ENCODE measurements around the gene CRACDL. TPM values are rescaled to one million over a fixed set of nuclear protein-coding genes. Genes with fewer than 3 reads are reported as not detected.

Gene CRACDL
- total RNA-seq, 1 experiment from 2014 or later, result 1.1 TPM

DNA sequence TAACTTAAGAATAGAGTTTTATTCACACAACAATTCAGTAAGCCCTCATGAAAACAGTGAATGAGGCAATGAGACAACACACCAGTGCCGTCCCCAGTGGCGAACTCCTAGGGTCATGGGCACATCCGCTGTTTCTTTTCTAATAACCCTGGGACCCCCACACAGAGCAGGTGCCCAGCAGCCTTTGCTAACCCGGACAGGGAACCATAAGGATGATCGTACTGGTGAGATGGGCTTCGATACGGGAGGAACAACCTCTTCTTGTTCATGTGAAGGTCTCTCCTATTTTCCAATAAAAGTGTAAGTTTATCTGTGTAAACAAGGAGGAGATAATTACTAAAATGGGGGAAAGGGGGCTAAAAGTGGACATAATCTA lies 107.7 kb downstream of the CRACDL start:
- no peak overlapping the region for H3K4me3 Mint-ChIP-seq (ENCODE audit: unreplicated experiment)
- H3K9me3 ChIP-seq, result no peaks in the 10 kb centered on the region

DNA sequence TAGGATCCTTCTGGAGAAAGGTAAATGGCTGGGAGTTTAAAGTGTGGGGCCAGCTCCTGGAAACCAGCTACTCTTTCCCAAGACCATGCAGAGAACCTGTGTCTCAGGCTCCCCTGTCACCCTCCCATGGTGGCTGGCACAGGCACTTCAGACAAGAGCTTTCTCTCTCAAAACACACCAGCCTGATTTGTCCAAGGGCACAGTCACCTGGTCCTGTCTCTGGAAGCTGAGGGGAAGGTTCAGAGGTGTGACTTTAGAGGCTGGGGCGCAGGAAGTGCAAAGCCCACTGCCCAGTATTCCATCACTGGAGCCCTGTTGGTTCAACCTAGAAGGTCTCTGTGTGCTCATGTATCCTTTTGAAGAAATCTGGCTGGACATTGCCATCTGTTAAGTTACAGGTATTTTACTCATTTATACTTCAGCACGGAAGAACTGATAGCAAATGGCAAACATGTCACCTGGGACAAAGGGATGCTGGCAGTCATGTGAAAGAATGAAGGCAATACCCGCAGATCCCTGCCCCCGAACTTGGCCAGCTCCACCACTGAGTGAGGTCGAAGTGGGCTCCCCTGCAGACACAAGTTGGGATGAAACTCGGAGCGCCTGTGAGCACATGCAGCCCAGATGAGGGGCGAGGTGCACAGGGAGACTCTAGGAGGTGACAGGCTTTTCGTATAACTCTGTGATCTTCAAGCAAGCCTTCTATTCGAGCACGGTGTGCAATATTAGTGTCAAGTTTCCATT lies 108.2 kb downstream of the CRACDL start:
- H3K36me3 ChIP-seq (ENCODE audit: control insufficient read depth, insufficient read depth, low read length), result no peaks in the 10 kb centered on the region
- H3K4me3 ChIP-seq (ENCODE audit: low read depth, low read length), result no peak overlapping the region
- ChIA-PET CTCF (no interaction called here), POLR2A (no interaction called here)
- peaks cover 3% of the 10 kb centered on the region; the same call in 1 of the 2 replicates for H3K4me1 ChIP-seq
- DNase-seq, result no peak
- H3K27ac Mint-ChIP-seq (ENCODE audit: unreplicated experiment), result no peak overlapping the region
- BruUV-seq (replicated peaks), result no TSS peak
- H3K4me1 Mint-ChIP-seq (ENCODE audit: low read depth, unreplicated experiment), result peaks cover 2% of the 10 kb centered on the region
- intact Hi-C loops (cut with micrococcal nuclease; ENCODE audit: unreplicated experiment), result no loop called here
- H3K27me3 ChIP-seq (replicated peaks; ENCODE audit: control insufficient read depth, insufficient read depth, low read length), result no peaks in the 10 kb centered on the region
- no peak overlapping the region for H3K4me3 Mint-ChIP-seq (ENCODE audit: unreplicated experiment)
- H3K36me3 Mint-ChIP-seq (ENCODE audit: insufficient read depth, unreplicated experiment), result no peaks in the 10 kb centered on the region
- TF ChIP-seq, protein P1, sequence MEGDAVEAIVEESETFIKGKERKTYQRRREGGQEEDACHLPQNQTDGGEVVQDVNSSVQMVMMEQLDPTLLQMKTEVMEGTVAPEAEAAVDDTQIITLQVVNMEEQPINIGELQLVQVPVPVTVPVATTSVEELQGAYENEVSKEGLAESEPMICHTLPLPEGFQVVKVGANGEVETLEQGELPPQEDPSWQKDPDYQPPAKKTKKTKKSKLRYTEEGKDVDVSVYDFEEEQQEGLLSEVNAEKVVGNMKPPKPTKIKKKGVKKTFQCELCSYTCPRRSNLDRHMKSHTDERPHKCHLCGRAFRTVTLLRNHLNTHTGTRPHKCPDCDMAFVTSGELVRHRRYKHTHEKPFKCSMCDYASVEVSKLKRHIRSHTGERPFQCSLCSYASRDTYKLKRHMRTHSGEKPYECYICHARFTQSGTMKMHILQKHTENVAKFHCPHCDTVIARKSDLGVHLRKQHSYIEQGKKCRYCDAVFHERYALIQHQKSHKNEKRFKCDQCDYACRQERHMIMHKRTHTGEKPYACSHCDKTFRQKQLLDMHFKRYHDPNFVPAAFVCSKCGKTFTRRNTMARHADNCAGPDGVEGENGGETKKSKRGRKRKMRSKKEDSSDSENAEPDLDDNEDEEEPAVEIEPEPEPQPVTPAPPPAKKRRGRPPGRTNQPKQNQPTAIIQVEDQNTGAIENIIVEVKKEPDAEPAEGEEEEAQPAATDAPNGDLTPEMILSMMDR (IDR thresholded peaks at IDR 0.05; ENCODE audit: insufficient read depth in 1 of 2, low read depth in 1 of 2, low read length in 1 of 2, severe bottlenecking in 1 of 2, unreplicated experiment in 1 of 2), result no peak
- no peaks in the 10 kb centered on the region for H3K27me3 Mint-ChIP-seq (ENCODE audit: insufficient read depth, unreplicated experiment)
- no peaks in the 10 kb centered on the region for H3K9me3 Mint-ChIP-seq (ENCODE audit: unreplicated experiment)
- no peaks in the 10 kb centered on the region for H3K9me3 ChIP-seq

More for the DNA sequence above, 107.7 kb downstream of the CRACDL start:
- Mint-ChIP-seq H3K27me3 (ENCODE audit: insufficient read depth, unreplicated experiment) (no peaks in the 10 kb centered on the region), H3K36me3 (ENCODE audit: insufficient read depth, unreplicated experiment) (no peaks in the 10 kb centered on the region), H3K27ac (ENCODE audit: unreplicated experiment) (no peak overlapping the region), H3K4me1 (ENCODE audit: low read depth, unreplicated experiment) (peaks cover 8% of the 10 kb centered on the region), H3K9me3 (ENCODE audit: unreplicated experiment) (no peaks in the 10 kb centered on the region)
- DNase-seq, result no peak
- no peaks in the 10 kb centered on the region for H3K27me3 ChIP-seq (replicated peaks; ENCODE audit: control insufficient read depth, insufficient read depth, low read length)
- H3K36me3 ChIP-seq (ENCODE audit: control insufficient read depth, insufficient read depth, low read length), result no peaks in the 10 kb centered on the region
- TF ChIP-seq, protein P1 (IDR thresholded peaks at IDR 0.05; ENCODE audit: insufficient read depth in 1 of 2, low read depth in 1 of 2, low read length in 1 of 2, severe bottlenecking in 1 of 2, unreplicated experiment in 1 of 2), result no peak
- intact Hi-C loops (cut with micrococcal nuclease; ENCODE audit: unreplicated experiment), result no loop called here
- ChIA-PET CTCF (no interaction called here), POLR2A (no interaction called here)
- BruUV-seq (replicated peaks), result no TSS peak
- H3K4me1 ChIP-seq, result peaks cover 3% of the 10 kb centered on the region; the same call in 1 of the 2 replicates
- H3K4me3 ChIP-seq (ENCODE audit: low read depth, low read length), result no peak overlapping the region

DNA sequence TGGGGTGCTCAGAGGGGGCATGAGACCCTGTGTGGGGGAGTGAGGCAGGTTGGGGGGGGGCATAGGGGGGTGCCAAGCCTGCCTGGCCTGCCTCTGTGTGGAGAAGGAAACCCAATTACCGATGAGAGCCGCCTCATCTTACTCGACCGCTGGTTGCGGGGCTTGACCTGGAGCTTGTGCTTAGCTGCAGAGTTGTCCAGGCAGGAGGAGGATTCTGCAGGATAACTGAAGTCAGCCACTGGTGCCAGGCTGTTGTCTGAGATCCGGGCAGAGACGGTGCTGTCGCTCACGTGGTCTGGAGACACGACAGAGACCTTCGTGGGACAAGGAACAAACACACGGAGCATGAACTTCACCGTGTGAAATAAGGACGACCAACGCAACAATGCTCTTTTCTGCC lies 109.2 kb downstream of the CRACDL start:
- Histone ChIP-seq H3K27me3 (replicated peaks; ENCODE audit: control insufficient read depth, insufficient read depth, low read length) (no peaks in the 10 kb centered on the region), H3K36me3 (ENCODE audit: control insufficient read depth, insufficient read depth, low read length) (no peaks in the 10 kb centered on the region), H3K4me1 (peaks cover 3% of the 10 kb centered on the region; the same call in 1 of the 2 replicates), H3K4me3 (ENCODE audit: low read depth, low read length) (no peak overlapping the region), H3K9me3 (no peaks in the 10 kb centered on the region)
- Mint-ChIP-seq H3K4me3 (ENCODE audit: unreplicated experiment) (no peak overlapping the region), H3K27ac (ENCODE audit: unreplicated experiment) (no peak overlapping the region), H3K36me3 (ENCODE audit: insufficient read depth, unreplicated experiment) (no peaks in the 10 kb centered on the region), H3K9me3 (ENCODE audit: unreplicated experiment) (no peaks in the 10 kb centered on the region), H3K27me3 (ENCODE audit: insufficient read depth, unreplicated experiment) (no peaks in the 10 kb centered on the region), H3K4me1 (ENCODE audit: low read depth, unreplicated experiment) (no peaks in the 10 kb centered on the region)
- TF ChIP-seq, protein P1 (IDR thresholded peaks at IDR 0.05; ENCODE audit: insufficient read depth in 1 of 2, low read depth in 1 of 2, low read length in 1 of 2, severe bottlenecking in 1 of 2, unreplicated experiment in 1 of 2), result no peak
- no peak for DNase-seq
- ChIA-PET CTCF (interaction anchor here (0.6 kb wide), 1 partner anchor 15 kb away, joined by 3 read pairs; no protein-coding TSS in a partner anchor), POLR2A (no interaction called here)
- intact Hi-C loops (cut with micrococcal nuclease; ENCODE audit: unreplicated experiment), result no loop called here
- no TSS peak for BruUV-seq (replicated peaks)
